Fibroblast of skin of abdomen (primary cell): ENCODE results near the gene DNM2.
"Not testable (repeated sequence)": the region's sequence is repeated elsewhere in the genome, so short reads cannot be mapped to it uniquely, and the experiment has no call there.

Source experiments
- DNase-seq: peaks from one replicate; pipeline ENCODE4 v3.0.0-alpha.2; 2013

The DNM2 gene

DNA sequence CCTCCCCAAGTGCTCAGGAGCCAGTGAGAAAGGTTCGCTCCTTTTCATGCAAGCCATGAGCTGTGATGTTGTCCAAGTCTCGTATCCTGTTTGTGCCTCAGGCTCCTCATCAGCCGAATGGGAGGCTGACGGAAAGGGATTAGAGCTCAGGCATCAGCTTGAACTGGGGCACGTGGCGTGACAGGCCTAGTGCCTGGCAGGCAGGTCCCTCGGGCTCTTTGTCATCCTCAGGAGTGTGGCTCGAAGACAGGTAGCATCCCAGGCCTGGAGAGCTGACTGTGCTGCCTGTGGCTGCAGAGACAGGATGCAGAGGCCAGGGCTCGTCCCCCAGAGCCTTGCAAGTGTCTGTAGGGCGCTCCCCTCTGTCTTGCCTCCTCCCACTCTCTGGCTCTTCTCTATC is 38.5 kb downstream of the DNM2 start:
- no peak for DNase-seq

DNA sequence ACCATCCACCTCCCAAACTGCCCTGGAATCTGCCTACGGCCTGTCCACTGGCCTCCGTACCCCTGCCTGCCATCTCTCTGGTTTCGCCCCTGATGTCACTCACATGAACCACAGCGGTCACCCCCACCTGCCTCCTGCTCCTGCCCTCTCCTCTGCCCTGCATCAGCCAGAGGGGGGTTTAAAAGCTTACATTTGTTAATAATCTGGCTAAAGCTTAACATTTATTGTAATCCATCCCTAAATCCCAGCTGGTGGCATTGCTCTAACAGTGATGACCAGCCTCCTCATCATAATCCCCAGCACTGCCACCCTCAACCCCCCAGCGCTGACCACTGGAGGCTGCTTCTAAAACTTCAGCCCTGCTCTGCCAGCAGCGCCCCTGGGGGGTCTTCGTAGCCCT is 38.9 kb downstream of the DNM2 start:
- DNase-seq: no peak

DNA sequence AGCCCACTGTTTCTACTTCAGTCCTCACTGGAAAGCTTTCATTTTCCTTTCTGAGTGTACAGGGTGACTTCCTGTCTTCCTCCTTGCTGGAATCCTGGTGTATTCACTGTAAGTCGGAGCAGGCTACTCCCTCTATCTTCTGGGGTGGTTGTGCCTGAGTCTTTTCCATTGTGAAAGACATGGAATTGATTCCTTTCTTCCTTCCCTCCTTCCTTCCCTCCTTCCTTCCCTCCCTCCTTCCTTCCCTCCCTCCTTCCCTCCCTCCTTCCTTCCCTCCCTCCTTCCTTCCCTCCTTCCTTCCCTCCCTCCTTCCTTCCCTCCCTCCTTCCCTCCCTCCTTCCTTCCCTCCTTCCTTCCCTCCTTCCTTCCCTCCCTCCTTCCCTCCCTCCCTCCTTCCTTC is 40.2 kb downstream of the DNM2 start:
- not testable (repeated sequence) for DNase-seq

- no peak for DNase-seq
Observed at GRCh38 chr19:10758978-10759377, 41.1 kb downstream of the DNM2 start.

DNA sequence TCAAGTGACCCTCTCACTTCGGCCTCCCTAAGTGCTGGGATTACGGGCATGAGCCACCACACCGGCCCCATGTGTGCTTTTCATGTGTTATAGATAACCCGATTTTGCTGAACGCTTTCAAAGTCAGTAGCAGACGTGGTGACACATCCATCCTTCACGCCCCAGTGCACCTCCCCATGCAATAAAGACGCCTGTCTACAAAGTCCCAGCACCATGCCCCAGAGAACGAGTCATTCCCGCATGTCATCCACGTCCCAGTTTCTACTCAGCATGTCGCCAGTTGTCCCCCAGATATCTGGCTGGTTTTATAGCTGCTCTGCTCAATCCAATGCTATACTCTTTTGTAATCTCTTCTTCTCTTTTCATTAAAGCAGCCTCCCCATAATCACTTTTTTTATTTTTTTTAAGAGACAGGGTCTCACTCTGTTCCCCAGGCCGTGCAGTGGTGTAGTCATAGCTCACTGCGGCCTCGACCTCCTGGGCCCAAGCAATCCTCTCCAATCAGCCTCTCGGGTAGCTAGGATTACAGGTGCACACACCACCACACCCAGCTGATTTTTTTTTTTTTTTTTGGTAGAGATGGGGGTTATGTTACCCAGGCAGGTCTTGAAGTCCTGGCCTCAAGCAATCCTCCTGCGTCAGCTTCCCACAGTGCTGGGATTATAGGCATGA is 42.5 kb downstream of the DNM2 start:
- peak; percentile 28 for DNase-seq

GRCh38 chr19:10761443-10762250 is 43.8 kb downstream of the DNM2 start:
- DNase-seq: no peak

DNA sequence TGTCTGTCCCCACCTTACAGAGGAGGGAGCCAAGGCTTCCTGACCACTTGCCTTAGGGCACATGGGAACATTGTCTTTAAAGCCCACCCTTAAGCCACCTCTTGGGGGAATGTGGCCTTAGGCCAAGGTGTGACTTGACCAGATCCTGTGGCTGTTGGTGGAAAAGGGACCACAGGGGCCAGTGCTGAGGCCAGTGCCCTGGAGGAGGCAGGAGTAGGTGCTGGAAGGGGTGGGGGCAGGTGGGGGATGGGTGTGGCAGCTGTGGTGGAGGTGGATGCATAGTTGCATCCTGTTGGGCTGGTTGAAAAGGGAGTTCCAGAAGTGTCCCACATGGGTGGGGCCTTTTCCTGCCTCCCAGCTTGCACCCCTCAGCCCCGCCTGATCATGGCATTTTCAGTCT is 44.8 kb downstream of the DNM2 start:
- no peak for DNase-seq

DNA sequence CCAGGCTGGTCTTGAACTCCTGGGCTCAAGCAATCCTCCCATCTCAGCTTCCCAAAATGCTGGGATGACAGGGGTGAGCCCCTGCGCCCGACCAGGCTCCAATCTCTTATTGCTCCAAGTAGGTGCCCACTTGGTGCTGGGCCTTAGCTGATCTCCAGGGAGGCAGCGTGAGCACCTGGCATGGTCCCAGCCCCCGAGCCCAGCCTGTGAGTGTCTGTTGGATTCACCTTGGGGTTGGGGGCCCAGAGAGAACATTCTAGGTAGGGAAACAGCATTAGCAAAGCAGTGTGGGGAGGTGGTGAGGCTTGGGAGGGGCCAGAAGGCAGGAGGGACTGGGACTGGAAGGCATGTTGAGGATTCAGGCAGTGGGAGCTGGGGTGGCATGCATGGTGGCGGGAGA is 45.5 kb downstream of the DNM2 start:
- DNase-seq: no peak

- DNase-seq: no peak
Observed at GRCh38 chr19:10763828-10764339, 46.0 kb downstream of the DNM2 start.

DNA sequence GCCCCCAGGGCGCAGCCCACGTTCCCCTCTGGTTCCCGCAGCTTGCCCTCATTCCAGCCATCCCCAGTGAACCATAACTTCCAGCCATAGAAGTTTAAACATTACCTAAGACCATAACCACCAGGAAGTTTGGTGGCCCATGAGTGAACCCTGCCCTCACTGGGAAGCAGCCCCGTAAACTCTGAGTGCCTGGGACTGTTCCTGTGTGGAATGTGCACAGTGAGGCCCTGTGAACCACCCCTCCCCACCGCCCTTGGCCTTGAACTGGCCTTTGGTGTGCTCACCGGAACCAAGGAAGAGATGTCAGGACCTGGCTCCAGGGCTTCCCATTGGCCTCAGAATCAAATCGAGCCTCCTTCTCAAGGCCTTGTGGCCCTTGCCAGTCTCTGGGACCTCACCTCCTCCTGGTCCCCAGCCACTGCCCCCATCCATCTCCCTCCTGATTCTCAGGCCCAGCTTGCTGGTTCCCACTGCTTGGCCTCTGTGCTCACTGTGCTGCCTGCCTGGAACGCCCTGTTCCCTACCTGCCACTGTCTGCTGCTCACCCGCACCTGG is 46.5 kb downstream of the DNM2 start:
- no peak for DNase-seq

DNA sequence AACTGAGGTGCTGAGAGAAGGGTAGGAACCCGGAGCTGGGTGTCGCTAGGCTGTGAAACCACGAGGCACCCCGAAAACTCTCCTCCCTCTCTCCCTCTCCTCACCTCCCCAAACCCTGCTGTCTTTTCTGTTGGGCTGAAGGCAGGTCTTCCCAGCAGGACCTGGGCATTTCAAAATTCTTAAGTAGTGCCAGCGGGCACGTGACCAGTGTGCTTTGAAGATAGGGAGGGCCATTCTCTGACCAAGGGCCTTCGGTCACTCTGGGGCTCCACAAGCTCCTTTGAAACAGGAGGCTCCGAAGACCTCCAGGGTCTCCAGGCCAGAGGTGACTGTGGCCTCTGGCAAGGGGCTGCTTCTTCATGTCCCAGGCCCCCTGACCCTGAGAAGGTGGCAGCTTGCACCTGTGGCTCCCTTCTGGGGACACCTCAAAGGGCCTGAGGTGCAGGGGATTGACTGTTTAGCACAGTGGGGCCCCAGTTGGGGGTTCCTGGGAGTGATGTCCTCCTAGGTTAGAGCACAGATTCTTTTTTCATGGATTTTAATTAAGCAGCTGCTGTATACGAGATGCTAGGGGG is 48.3 kb downstream of the DNM2 start:
- DNase-seq: no peak

GRCh38 chr19:10766671-10767201 is 48.9 kb downstream of the DNM2 start:
- no peak for DNase-seq

GRCh38 chr19:10767726-10768125 is 49.8 kb downstream of the DNM2 start:
- DNase-seq: no peak

- DNase-seq: no peak
Observed at GRCh38 chr19:10768369-10768768, 50.5 kb downstream of the DNM2 start.

GRCh38 chr19:10768936-10769335 is 51.1 kb downstream of the DNM2 start:
- DNase-seq: no peak

- peak; percentile 31 for DNase-seq
Observed at GRCh38 chr19:10769533-10770491, 51.9 kb downstream of the DNM2 start.

GRCh38 chr19:10773969-10774368 is 56.1 kb downstream of the DNM2 start:
- DNase-seq: no peak

DNA sequence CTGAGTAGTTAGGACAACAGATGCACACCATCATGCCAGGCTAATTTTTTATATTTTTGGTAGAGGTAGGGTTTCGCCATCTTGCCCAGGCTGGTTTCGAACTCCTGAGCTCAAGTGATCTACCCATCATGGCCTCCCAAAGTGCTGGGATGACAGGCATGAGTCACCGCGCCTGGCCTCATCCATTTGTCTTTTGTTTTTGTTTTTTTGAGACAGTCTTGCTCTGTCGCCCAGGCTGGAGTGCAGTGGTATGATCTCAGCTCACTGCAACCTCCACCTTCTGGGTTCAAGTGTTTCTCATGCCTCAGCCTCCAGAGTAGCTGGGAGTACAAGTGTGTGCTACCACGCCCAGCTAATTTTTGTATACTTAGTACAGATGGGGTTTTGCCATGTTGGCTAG is 57.0 kb downstream of the DNM2 start:
- DNase-seq: no peak

- DNase-seq: no peak
Observed at GRCh38 chr19:10776900-10777650, 59.2 kb downstream of the DNM2 start.

- peak; percentile 29 for DNase-seq
Observed at GRCh38 chr19:10780368-10780767, 62.5 kb downstream of the DNM2 start.

DNA sequence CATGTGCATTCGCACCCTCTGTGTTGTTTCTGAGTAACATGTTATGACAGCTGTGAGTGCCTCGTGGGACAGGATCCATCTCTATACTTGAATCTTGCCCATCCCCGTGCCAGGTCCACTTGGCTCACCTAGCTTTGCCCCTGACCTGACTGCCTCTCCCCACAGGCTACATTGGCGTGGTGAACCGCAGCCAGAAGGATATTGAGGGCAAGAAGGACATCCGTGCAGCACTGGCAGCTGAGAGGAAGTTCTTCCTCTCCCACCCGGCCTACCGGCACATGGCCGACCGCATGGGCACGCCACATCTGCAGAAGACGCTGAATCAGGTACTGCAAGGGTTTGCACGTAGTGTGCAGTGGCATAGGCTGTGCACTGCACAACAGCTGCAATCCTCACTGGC is 64.9 kb downstream of the DNM2 start:
- DNase-seq: no peak
